GM12878 (cell line): ENCODE measurements around the gene RPL37A.

Source experiments
- ATF7 ChIP-seq: fragments of 450-650 bp; IDR thresholded peaks from 2 replicates; pipeline ENCODE4 v1.6.1; 2016; ENCODE audit warnings: low read depth, mild to moderate bottlenecking
- TAF1 ChIP-seq: IDR thresholded peaks from 2 replicates; pipeline ENCODE4 v1.6.1; 2011; ENCODE audit warnings: mild to moderate bottlenecking, low read depth, low read length, borderline replicate concordance
- ZSCAN29 ChIP-seq: fragments of 450-650 bp; IDR thresholded peaks from 2 replicates; pipeline ENCODE4 v1.6.1; 2017; ENCODE audit warnings: mild to moderate bottlenecking, moderate library complexity
- TF ChIP-seq, protein P1 (sequence below), 3 experiments: IDR thresholded peaks in 2 of 3; conservative IDR thresholded peaks in 1 of 3; 2 replicates each; pipeline ENCODE4 v1.5.1; 2011; ENCODE audit warnings: low read depth in 3 of 3, low read length in 3 of 3, mild to moderate bottlenecking in 3 of 3, control low read depth in 2 of 3, moderate library complexity in 2 of 3, inconsistent platforms in 1 of 3, mixed read lengths in 1 of 3; ENCODE audit not compliant: control insufficient read depth in 2 of 3, insufficient read depth in 1 of 3; ENCODE audit errors: extremely low read depth in 1 of 3
- TF ChIP-seq, protein P2 (sequence below): IDR thresholded peaks from 2 replicates; pipeline ENCODE4 v1.6.1; 2012; ENCODE audit warnings: mild to moderate bottlenecking, low read depth, low read length
- TF ChIP-seq, protein P3 (sequence below): IDR thresholded peaks from 2 replicates; pipeline ENCODE4 v1.6.1; 2012; ENCODE audit warnings: low read depth, low read length, improper control_type of control experiment
- TF ChIP-seq, protein P4 (sequence below): fragments of 450-650 bp; IDR thresholded peaks from 2 replicates; pipeline ENCODE4 v1.6.1; 2017; ENCODE audit warnings: mild to moderate bottlenecking, moderate library complexity

DNA sequence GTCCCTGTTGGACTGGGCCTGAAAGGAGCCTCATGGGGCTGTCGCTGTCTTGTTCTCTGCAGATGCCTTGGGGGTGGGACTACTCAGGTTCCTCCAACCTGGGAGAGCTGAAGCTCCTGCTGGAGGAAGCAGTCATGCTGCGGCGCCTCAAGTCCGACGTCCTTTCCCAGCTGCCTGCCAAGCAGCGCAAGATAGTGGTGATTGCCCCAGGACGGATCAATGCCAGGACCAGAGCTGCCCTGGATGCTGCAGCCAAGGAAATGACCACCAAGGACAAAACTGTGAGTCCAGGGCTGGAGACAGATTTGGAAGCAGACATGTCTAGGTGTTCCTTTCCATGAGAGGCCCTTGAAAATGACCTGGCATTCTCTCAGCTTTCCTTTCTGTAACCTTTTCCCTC lies 47.9 kb upstream of the RPL37A start:
- TF ChIP-seq, protein P1, sequence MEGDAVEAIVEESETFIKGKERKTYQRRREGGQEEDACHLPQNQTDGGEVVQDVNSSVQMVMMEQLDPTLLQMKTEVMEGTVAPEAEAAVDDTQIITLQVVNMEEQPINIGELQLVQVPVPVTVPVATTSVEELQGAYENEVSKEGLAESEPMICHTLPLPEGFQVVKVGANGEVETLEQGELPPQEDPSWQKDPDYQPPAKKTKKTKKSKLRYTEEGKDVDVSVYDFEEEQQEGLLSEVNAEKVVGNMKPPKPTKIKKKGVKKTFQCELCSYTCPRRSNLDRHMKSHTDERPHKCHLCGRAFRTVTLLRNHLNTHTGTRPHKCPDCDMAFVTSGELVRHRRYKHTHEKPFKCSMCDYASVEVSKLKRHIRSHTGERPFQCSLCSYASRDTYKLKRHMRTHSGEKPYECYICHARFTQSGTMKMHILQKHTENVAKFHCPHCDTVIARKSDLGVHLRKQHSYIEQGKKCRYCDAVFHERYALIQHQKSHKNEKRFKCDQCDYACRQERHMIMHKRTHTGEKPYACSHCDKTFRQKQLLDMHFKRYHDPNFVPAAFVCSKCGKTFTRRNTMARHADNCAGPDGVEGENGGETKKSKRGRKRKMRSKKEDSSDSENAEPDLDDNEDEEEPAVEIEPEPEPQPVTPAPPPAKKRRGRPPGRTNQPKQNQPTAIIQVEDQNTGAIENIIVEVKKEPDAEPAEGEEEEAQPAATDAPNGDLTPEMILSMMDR (IDR thresholded peaks at IDR 0.05 in 2 of 3, conservative IDR thresholded peaks at IDR 0.05 in 1 of 3; ENCODE audit: control insufficient read depth in 2 of 3, extremely low read depth in 1 of 3, insufficient read depth in 1 of 3, low read depth in 3 of 3, low read length in 3 of 3): no peak
- TF ChIP-seq TAF1 (no peak), ATF7 (no peak), ZSCAN29 (no peak)
- TF ChIP-seq, protein P2, sequence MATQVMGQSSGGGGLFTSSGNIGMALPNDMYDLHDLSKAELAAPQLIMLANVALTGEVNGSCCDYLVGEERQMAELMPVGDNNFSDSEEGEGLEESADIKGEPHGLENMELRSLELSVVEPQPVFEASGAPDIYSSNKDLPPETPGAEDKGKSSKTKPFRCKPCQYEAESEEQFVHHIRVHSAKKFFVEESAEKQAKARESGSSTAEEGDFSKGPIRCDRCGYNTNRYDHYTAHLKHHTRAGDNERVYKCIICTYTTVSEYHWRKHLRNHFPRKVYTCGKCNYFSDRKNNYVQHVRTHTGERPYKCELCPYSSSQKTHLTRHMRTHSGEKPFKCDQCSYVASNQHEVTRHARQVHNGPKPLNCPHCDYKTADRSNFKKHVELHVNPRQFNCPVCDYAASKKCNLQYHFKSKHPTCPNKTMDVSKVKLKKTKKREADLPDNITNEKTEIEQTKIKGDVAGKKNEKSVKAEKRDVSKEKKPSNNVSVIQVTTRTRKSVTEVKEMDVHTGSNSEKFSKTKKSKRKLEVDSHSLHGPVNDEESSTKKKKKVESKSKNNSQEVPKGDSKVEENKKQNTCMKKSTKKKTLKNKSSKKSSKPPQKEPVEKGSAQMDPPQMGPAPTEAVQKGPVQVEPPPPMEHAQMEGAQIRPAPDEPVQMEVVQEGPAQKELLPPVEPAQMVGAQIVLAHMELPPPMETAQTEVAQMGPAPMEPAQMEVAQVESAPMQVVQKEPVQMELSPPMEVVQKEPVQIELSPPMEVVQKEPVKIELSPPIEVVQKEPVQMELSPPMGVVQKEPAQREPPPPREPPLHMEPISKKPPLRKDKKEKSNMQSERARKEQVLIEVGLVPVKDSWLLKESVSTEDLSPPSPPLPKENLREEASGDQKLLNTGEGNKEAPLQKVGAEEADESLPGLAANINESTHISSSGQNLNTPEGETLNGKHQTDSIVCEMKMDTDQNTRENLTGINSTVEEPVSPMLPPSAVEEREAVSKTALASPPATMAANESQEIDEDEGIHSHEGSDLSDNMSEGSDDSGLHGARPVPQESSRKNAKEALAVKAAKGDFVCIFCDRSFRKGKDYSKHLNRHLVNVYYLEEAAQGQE: no peak
- TF ChIP-seq, protein P3, sequence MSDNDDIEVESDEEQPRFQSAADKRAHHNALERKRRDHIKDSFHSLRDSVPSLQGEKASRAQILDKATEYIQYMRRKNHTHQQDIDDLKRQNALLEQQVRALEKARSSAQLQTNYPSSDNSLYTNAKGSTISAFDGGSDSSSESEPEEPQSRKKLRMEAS: no peak
- TF ChIP-seq, protein P4, sequence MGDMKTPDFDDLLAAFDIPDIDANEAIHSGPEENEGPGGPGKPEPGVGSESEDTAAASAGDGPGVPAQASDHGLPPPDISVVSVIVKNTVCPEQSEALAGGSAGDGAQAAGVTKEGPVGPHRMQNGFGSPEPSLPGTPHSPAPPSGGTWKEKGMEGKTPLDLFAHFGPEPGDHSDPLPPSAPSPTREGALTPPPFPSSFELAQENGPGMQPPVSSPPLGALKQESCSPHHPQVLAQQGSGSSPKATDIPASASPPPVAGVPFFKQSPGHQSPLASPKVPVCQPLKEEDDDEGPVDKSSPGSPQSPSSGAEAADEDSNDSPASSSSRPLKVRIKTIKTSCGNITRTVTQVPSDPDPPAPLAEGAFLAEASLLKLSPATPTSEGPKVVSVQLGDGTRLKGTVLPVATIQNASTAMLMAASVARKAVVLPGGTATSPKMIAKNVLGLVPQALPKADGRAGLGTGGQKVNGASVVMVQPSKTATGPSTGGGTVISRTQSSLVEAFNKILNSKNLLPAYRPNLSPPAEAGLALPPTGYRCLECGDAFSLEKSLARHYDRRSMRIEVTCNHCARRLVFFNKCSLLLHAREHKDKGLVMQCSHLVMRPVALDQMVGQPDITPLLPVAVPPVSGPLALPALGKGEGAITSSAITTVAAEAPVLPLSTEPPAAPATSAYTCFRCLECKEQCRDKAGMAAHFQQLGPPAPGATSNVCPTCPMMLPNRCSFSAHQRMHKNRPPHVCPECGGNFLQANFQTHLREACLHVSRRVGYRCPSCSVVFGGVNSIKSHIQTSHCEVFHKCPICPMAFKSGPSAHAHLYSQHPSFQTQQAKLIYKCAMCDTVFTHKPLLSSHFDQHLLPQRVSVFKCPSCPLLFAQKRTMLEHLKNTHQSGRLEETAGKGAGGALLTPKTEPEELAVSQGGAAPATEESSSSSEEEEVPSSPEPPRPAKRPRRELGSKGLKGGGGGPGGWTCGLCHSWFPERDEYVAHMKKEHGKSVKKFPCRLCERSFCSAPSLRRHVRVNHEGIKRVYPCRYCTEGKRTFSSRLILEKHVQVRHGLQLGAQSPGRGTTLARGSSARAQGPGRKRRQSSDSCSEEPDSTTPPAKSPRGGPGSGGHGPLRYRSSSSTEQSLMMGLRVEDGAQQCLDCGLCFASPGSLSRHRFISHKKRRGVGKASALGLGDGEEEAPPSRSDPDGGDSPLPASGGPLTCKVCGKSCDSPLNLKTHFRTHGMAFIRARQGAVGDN: no peak
